A549 treated with Hydrocortisone at 1 μM for 4 hours (cell line): ENCODE measurements around the gene ZNF541. TPM values are rescaled to one million over a fixed set of nuclear protein-coding genes. Genes with fewer than 3 reads are reported as not detected.

Source experiments
- total RNA-seq: library from RNA; stranded (reverse); fragments of 200-300 nt; extraction: Qiagen RNA extraction; gene quantifications from 5 replicates; pipeline ENCODE4 v1.2.3, GENCODE V29; 2022

ZNF541 gene
- total RNA-seq = not detected in 5 replicates

GRCh38 chr19:47573071-47574026 lies at the start of gene ZNF541:
ZNF541 (minus strand) TSS chr19:47573148; CDS start chr19:47555856, 17,292 bp downstream.

GRCh38 chr19:47608969-47609905 lies 36.3 kb upstream of the ZNF541 start, which contains the start of gene BICRA:
BICRA (plus strand) TSS chr19:47609134; CDS start chr19:47673575, 64,441 bp downstream.

Other genes with a start within 250 kb of the ZNF541 start
- 8.7 to 15.7 TPM (median 10.6 TPM) in 5 replicates for gene C5AR2, start 241.0 kb downstream of the ZNF541 start, total RNA-seq
- gene DHX34, start 223.8 kb downstream of the ZNF541 start, total RNA-seq = 31.8 to 37.2 TPM (median 35.8 TPM) in 5 replicates
- gene MEIS3, start 153.6 kb downstream of the ZNF541 start, total RNA-seq = 32.7 to 43.0 TPM (median 37.1 TPM) in 5 replicates
- 0.16 to 0.23 TPM (median 0.22 TPM) in 5 replicates for gene SLC8A2, start 101.3 kb downstream of the ZNF541 start, total RNA-seq
- gene KPTN, start 88.9 kb downstream of the ZNF541 start, total RNA-seq = 18.3 to 22.2 TPM (median 19.4 TPM) in 5 replicates
- gene NAPA, start 58.1 kb downstream of the ZNF541 start, total RNA-seq = 85.8 to 107 TPM (median 96.6 TPM) in 5 replicates
- 13.3 to 18.9 TPM (median 15.0 TPM) in 5 replicates for gene BICRA, start 36.0 kb upstream of the ZNF541 start, total RNA-seq
- gene EHD2, start 140.3 kb upstream of the ZNF541 start, total RNA-seq = 132 to 155 TPM (median 146 TPM) in 5 replicates
- 227 to 307 TPM (median 238 TPM) in 5 replicates for gene NOP53, start 172.4 kb upstream of the ZNF541 start, total RNA-seq
- gene SELENOW, start 205.6 kb upstream of the ZNF541 start, total RNA-seq = 96.6 to 176 TPM (median 155 TPM) in 5 replicates
- gene TPRX1, start 231.4 kb upstream of the ZNF541 start, total RNA-seq = not detected in 5 replicates
- gene CRX, start 248.8 kb upstream of the ZNF541 start, total RNA-seq = not detected in 5 replicates